HCT116 (cell line): ENCODE results near the gene TMC3.

ENCODE experiments used
- EGR1 ChIP-seq: IDR thresholded peaks from 2 replicates; pipeline ENCODE4 v1.6.1; 2012; ENCODE audit warnings: low read depth
- ELF1 ChIP-seq: IDR thresholded peaks from 2 replicates; pipeline ENCODE4 v1.6.1; 2012; ENCODE audit warnings: low read depth, borderline replicate concordance
- EZH2 ChIP-seq: fragments of 200-600 bp; sonication (generic); IDR thresholded peaks from 2 replicates; pipeline ENCODE4 v1.6.1; 2017; ENCODE audit warnings: antibody characterized with exemption, mixed run types
- EZH2phosphoT487 ChIP-seq: fragments of 200-600 bp; IDR thresholded peaks from 2 replicates; pipeline ENCODE4 v1.6.1; 2018; ENCODE audit warnings: antibody characterized with exemption, borderline replicate concordance
- JUND ChIP-seq: IDR thresholded peaks from 2 replicates; pipeline ENCODE4 v1.6.1; 2012
- POLR2A ChIP-seq: IDR thresholded peaks from 2 replicates; pipeline ENCODE4 v1.7.0; 2011; ENCODE audit warnings: borderline replicate concordance; ENCODE audit not compliant: insufficient read depth, insufficient read length; ENCODE audit errors: extremely low read depth
- POLR2AphosphoS5 ChIP-seq: IDR thresholded peaks from 2 replicates; pipeline ENCODE4 v1.6.1; 2011; ENCODE audit warnings: mild to moderate bottlenecking, low read depth, low read length, moderate library complexity
- RAD21 ChIP-seq: IDR thresholded peaks from 2 replicates; pipeline ENCODE4 v1.6.1; 2012; ENCODE audit warnings: low read depth, mild to moderate bottlenecking
- SRF ChIP-seq: IDR thresholded peaks from 2 replicates; pipeline ENCODE4 v1.6.1; 2012; ENCODE audit warnings: low read depth
- YY1 ChIP-seq: IDR thresholded peaks from 2 replicates; pipeline ENCODE4 v1.6.1; 2011; ENCODE audit warnings: low read length, low read depth, moderate library complexity, mild to moderate bottlenecking; ENCODE audit not compliant: insufficient replicate concordance; ENCODE audit errors: extremely low read depth
- ZNF274 ChIP-seq: fragments of 200-500 bp; sonication (Bioruptor generic); IDR thresholded peaks from 2 replicates; pipeline ENCODE4 v1.6.1; 2014; ENCODE audit warnings: mild to moderate bottlenecking, low read depth, low read length, inconsistent platforms
- TF ChIP-seq, protein P1 (sequence below), 3 experiments: fragments of 200-600 bp in 1 of 3; sonication (generic) in 1 of 3; IDR thresholded peaks in 2 of 3; conservative IDR thresholded peaks in 1 of 3; 2 replicates each; pipeline ENCODE4 v1.5.1; 2012 to 2017; ENCODE audit warnings: low read depth in 2 of 3, low read length in 2 of 3, antibody characterized with exemption in 1 of 3, borderline replicate concordance in 1 of 3, control low read depth in 1 of 3, mild to moderate bottlenecking in 1 of 3, mixed read lengths in 1 of 3, mixed run types in 1 of 3, moderate library complexity in 1 of 3; ENCODE audit not compliant: insufficient read depth in 1 of 3
- TF ChIP-seq, protein P2 (sequence below): IDR thresholded peaks from 2 replicates; pipeline ENCODE4 v1.6.1; 2012
- TF ChIP-seq, protein P3 (sequence below): IDR thresholded peaks from 2 replicates; pipeline ENCODE4 v1.6.1; 2012

DNA sequence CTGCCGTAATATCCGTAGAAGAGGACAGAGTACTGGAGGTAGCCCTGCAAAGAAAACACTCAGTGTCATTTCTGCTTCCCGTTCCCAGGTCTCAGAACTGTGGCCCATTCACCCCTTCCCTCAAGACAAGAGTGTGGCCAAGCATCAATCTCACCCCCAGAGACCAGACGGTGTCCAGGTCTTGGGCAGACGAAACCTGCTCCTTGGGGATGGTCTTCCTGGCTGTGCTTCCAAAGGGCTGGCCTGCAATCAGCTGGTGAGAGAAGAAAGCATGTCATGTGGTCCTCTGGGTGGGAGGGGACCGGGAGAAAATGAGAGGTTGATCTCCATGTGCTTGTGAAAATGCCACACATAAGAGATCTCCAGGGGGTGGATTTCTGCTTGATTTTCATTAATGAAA is 15.8 kb downstream of the TMC3 start:
- no peak for TF ChIP-seq EZH2
- TF ChIP-seq EGR1 = no peak
- TF ChIP-seq, protein P1, sequence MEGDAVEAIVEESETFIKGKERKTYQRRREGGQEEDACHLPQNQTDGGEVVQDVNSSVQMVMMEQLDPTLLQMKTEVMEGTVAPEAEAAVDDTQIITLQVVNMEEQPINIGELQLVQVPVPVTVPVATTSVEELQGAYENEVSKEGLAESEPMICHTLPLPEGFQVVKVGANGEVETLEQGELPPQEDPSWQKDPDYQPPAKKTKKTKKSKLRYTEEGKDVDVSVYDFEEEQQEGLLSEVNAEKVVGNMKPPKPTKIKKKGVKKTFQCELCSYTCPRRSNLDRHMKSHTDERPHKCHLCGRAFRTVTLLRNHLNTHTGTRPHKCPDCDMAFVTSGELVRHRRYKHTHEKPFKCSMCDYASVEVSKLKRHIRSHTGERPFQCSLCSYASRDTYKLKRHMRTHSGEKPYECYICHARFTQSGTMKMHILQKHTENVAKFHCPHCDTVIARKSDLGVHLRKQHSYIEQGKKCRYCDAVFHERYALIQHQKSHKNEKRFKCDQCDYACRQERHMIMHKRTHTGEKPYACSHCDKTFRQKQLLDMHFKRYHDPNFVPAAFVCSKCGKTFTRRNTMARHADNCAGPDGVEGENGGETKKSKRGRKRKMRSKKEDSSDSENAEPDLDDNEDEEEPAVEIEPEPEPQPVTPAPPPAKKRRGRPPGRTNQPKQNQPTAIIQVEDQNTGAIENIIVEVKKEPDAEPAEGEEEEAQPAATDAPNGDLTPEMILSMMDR (IDR thresholded peaks at IDR 0.05 in 2 of 3, conservative IDR thresholded peaks at IDR 0.05 in 1 of 3; ENCODE audit: borderline replicate concordance in 1 of 3, insufficient read depth in 1 of 3, low read depth in 2 of 3, low read length in 2 of 3) = no peak
- no peak for TF ChIP-seq SRF
- TF ChIP-seq RAD21 = no peak
- no peak for TF ChIP-seq ZNF274
- no peak for TF ChIP-seq YY1
- no peak for TF ChIP-seq POLR2A
- TF ChIP-seq, protein P2, sequence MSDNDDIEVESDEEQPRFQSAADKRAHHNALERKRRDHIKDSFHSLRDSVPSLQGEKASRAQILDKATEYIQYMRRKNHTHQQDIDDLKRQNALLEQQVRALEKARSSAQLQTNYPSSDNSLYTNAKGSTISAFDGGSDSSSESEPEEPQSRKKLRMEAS = no peak
- TF ChIP-seq EZH2phosphoT487 = no peak
- no peak for TF ChIP-seq ELF1
- no peak for TF ChIP-seq POLR2AphosphoS5
- TF ChIP-seq, protein P3, sequence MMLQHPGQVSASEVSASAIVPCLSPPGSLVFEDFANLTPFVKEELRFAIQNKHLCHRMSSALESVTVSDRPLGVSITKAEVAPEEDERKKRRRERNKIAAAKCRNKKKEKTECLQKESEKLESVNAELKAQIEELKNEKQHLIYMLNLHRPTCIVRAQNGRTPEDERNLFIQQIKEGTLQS = no peak
- TF ChIP-seq JUND = no peak
